ENCODE results near the gene UQCC2.

Gene UQCC2

GRCh38 chr6:33707771-33708170 lies 3.7 kb downstream of the UQCC2 start:
- DNase-seq (ENCODE audit: low read depth): no peak

GRCh38 chr6:33705955-33706725 lies 5.4 kb downstream of the UQCC2 start:
- DNase-seq (ENCODE audit: low read depth): no peak

GRCh38 chr6:33705268-33705885 lies 6.1 kb downstream of the UQCC2 start:
- DNase-seq (ENCODE audit: low read depth): no peak

- DNase-seq (ENCODE audit: low read depth): no peak
Observed at GRCh38 chr6:33704215-33705066, 7.1 kb downstream of the UQCC2 start.

- peak; percentile 72 for DNase-seq (ENCODE audit: low read depth)
Observed at GRCh38 chr6:33702345-33702977, 9.0 kb downstream of the UQCC2 start.

- peak; percentile 52 for DNase-seq (ENCODE audit: low read depth)
Observed at GRCh38 chr6:33700391-33701050, 11.0 kb downstream of the UQCC2 start.

GRCh38 chr6:33699739-33700138 lies 11.8 kb downstream of the UQCC2 start:
- no peak for DNase-seq (ENCODE audit: low read depth)

GRCh38 chr6:33699131-33699530 lies 12.4 kb downstream of the UQCC2 start:
- DNase-seq (ENCODE audit: low read depth): no peak

- DNase-seq (ENCODE audit: low read depth): no peak
Observed at GRCh38 chr6:33698494-33698893, 13.0 kb downstream of the UQCC2 start.

GRCh38 chr6:33697845-33698244 lies 13.7 kb downstream of the UQCC2 start:
- no peak for DNase-seq (ENCODE audit: low read depth)

GRCh38 chr6:33696548-33697518 lies 14.7 kb downstream of the UQCC2 start:
- DNase-seq (ENCODE audit: low read depth): peak; percentile 78

GRCh38 chr6:33696076-33696475 lies 15.4 kb downstream of the UQCC2 start:
- DNase-seq (ENCODE audit: low read depth): no peak

GRCh38 chr6:33695451-33695887 lies 16.0 kb downstream of the UQCC2 start:
- peak; percentile 47 for DNase-seq (ENCODE audit: low read depth)

- DNase-seq (ENCODE audit: low read depth): no peak
Observed at GRCh38 chr6:33694977-33695376, 16.5 kb downstream of the UQCC2 start.

GRCh38 chr6:33694401-33694931 lies 17.0 kb downstream of the UQCC2 start:
- DNase-seq (ENCODE audit: low read depth): peak; percentile 32

GRCh38 chr6:33693186-33694105 lies 18.1 kb downstream of the UQCC2 start:
- DNase-seq (ENCODE audit: low read depth): no peak

- DNase-seq (ENCODE audit: low read depth): peak; percentile 63
Observed at GRCh38 chr6:33692760-33693158, 18.7 kb downstream of the UQCC2 start.

GRCh38 chr6:33692078-33692759 lies 19.3 kb downstream of the UQCC2 start:
- peak; percentile 49 for DNase-seq (ENCODE audit: low read depth)
